Endodermal cell (in vitro differentiated cells): ENCODE measurements around the gene CACTIN. TPM values are rescaled to one million over a fixed set of nuclear protein-coding genes. Genes with fewer than 3 reads are reported as not detected.

Experiments
- DNase-seq: peaks from one replicate; pipeline ENCODE4 v3.0.0-alpha.2; 2017
- H3K27ac ChIP-seq: 2 replicates; pipeline ENCODE4 v1.5.1; 2013; ENCODE audit warnings: mild to moderate bottlenecking, low read depth, low read length, moderate library complexity
- H3K27me3 ChIP-seq: 2 replicates; pipeline ENCODE4 v1.6.1; 2013; ENCODE audit warnings: mild to moderate bottlenecking, low read length, moderate library complexity; ENCODE audit not compliant: insufficient read depth, control insufficient read depth, poor library complexity, severe bottlenecking
- H3K36me3 ChIP-seq: 2 replicates; pipeline ENCODE4 v1.7.0; 2013; ENCODE audit warnings: mild to moderate bottlenecking, low read length, moderate library complexity; ENCODE audit not compliant: control insufficient read depth, insufficient read depth
- H3K4me1 ChIP-seq: one replicate; pipeline ENCODE4 v1.7.0; 2013; ENCODE audit warnings: low read length; ENCODE audit not compliant: control insufficient read depth, insufficient read depth
- H3K4me3 ChIP-seq: 2 replicates; pipeline ENCODE4 v1.5.1; 2013; ENCODE audit warnings: mild to moderate bottlenecking, low read length, moderate library complexity
- H3K9ac ChIP-seq: 2 replicates; pipeline ENCODE4 v1.6.1; 2013; ENCODE audit warnings: mild to moderate bottlenecking, low read length, moderate library complexity; ENCODE audit not compliant: poor library complexity, severe bottlenecking; ENCODE audit errors: extremely low read depth
- H3K9me3 ChIP-seq: 2 replicates; pipeline ENCODE4 v1.6.1; 2013; ENCODE audit warnings: mild to moderate bottlenecking, low read length, moderate library complexity; ENCODE audit not compliant: control insufficient read depth
- H3K27ac Mint-ChIP-seq: 2 replicates; pipeline ENCODE4 v1.8.0; 2020; ENCODE audit warnings: mixed read lengths
- H3K27me3 Mint-ChIP-seq: 2 replicates; pipeline ENCODE4 v1.8.0; 2021; ENCODE audit warnings: mild to moderate bottlenecking, mixed read lengths; ENCODE audit not compliant: insufficient read depth
- H3K36me3 Mint-ChIP-seq: 2 replicates; pipeline ENCODE4 v1.8.0; 2020; ENCODE audit warnings: low read depth, mixed read lengths
- H3K4me1 Mint-ChIP-seq: 2 replicates; pipeline ENCODE4 v1.8.0; 2020; ENCODE audit warnings: mixed read lengths
- H3K4me3 Mint-ChIP-seq: 2 replicates; pipeline ENCODE4 v1.8.0; 2020; ENCODE audit warnings: mild to moderate bottlenecking, moderate library complexity, mixed read lengths
- H3K9me3 Mint-ChIP-seq: 2 replicates; pipeline ENCODE4 v1.8.0; 2020; ENCODE audit warnings: mild to moderate bottlenecking, mixed read lengths
- WGBS, 2 experiments: methylation state at CpG; one replicate each; pipeline versions ENCODE4 v1.1.5 to v1.1.7; 2013; ENCODE audit warnings: missing lambda C conversion rate in 2 of 2, mixed read lengths in 1 of 2; ENCODE audit not compliant: insufficient coverage in 1 of 2, insufficient read length in 1 of 2; 5-methylcytosine and 5-hydroxymethylcytosine counted together
- total RNA-seq, 2 donors: library from RNA; stranded (reverse); fragmentation: NEBNext Ultra II Directional in 1 of 2; extraction: Animal tissue kit (Norgen Biotek cat#: 25700) in 1 of 2; gene quantifications; 2 replicates in 1 of 2; 3 replicates in 1 of 2; pipeline ENCODE4 v1.2.1, GENCODE V29; 2021
- TF ChIP-seq, protein P1 (sequence below): fragments of 200-600 bp; sonication (generic); conservative IDR thresholded peaks from 2 replicates; pipeline ENCODE4 v1.5.0; 2021; ENCODE audit warnings: antibody characterized with exemption, mild to moderate bottlenecking

The CACTIN gene
- total RNA-seq, 2 donors from 2014 or later: 31.5 to 33.5 TPM

DNA sequence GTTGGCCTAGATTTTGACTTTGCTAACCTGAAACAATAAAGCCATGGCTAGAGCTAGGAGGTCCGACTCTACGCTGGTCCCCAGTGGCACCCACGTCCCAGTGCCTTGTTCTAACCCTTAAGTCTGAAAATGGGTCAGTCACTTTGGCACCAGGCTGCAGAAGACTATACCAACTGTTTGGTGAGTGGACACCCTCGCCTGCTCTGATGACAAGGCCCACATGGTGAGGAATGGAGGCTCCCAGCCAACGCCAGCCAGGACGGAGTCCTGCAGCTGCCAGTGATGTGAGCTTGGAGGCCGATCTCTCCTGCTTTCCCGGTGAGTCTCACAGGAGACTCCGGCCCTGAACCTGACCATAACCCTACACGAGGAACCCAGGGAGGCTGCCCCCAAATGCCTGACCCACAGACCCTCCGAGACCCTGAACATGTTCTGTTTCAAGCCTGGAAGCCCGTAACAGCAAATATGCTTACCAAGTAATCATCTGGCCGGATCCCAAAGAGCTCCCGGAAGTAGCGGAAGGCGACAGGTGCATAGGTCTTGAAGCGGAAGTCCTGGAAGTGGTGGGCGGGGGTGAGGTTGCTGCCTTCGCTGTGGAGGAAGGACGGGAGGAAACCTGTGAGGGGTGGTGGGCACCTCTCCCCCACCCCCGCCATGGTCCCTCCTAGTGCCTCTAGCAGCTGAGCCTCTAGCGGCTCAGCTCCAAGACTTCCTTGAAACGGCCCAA is 34.1 kb upstream of the CACTIN start:
- Histone ChIP-seq H3K36me3 (peaks cover 40% of the 10 kb centered on the region), H3K27me3 (no peaks in the 10 kb centered on the region), H3K4me3 (no peak overlapping the region), H3K9me3 (no peaks in the 10 kb centered on the region), H3K4me1 (no peaks in the 10 kb centered on the region), H3K27ac (no peak overlapping the region), H3K9ac (no peak overlapping the region)
- no peak for DNase-seq
- H3K36me3 Mint-ChIP-seq: peaks cover 51% of the 10 kb centered on the region
- no peaks in the 10 kb centered on the region for H3K27me3 Mint-ChIP-seq
- 91% methylated on average over 15 to 23 of the region's 23 CpGs for WGBS, 2 experiments
- no peak overlapping the region for H3K27ac Mint-ChIP-seq
- no peaks in the 10 kb centered on the region for H3K4me1 Mint-ChIP-seq
- no peak overlapping the region for H3K4me3 Mint-ChIP-seq
- TF ChIP-seq, protein P1, sequence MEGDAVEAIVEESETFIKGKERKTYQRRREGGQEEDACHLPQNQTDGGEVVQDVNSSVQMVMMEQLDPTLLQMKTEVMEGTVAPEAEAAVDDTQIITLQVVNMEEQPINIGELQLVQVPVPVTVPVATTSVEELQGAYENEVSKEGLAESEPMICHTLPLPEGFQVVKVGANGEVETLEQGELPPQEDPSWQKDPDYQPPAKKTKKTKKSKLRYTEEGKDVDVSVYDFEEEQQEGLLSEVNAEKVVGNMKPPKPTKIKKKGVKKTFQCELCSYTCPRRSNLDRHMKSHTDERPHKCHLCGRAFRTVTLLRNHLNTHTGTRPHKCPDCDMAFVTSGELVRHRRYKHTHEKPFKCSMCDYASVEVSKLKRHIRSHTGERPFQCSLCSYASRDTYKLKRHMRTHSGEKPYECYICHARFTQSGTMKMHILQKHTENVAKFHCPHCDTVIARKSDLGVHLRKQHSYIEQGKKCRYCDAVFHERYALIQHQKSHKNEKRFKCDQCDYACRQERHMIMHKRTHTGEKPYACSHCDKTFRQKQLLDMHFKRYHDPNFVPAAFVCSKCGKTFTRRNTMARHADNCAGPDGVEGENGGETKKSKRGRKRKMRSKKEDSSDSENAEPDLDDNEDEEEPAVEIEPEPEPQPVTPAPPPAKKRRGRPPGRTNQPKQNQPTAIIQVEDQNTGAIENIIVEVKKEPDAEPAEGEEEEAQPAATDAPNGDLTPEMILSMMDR: no peak
- H3K9me3 Mint-ChIP-seq: no peaks in the 10 kb centered on the region

- Mint-ChIP-seq H3K4me3 (no peak overlapping the region), H3K4me1 (no peaks in the 10 kb centered on the region), H3K27ac (no peak overlapping the region), H3K9me3 (no peaks in the 10 kb centered on the region), H3K27me3 (no peaks in the 10 kb centered on the region), H3K36me3 (peaks cover 51% of the 10 kb centered on the region)
- H3K4me3 ChIP-seq: no peak overlapping the region
- no peaks in the 10 kb centered on the region for H3K9me3 ChIP-seq
- DNase-seq: no peak
- no peaks in the 10 kb centered on the region for H3K27me3 ChIP-seq
- H3K27ac ChIP-seq: no peak overlapping the region
- no peak overlapping the region for H3K9ac ChIP-seq
- H3K4me1 ChIP-seq: no peaks in the 10 kb centered on the region
- H3K36me3 ChIP-seq: peaks cover 45% of the 10 kb centered on the region
- TF ChIP-seq, protein P1: no peak
- 90 to 92% methylated on average over 19 to 22 of the region's 22 CpGs for WGBS, 2 experiments
These were observed 33.1 kb upstream of the CACTIN start for GRCh38 chr19:3659746-3660112.

DNA sequence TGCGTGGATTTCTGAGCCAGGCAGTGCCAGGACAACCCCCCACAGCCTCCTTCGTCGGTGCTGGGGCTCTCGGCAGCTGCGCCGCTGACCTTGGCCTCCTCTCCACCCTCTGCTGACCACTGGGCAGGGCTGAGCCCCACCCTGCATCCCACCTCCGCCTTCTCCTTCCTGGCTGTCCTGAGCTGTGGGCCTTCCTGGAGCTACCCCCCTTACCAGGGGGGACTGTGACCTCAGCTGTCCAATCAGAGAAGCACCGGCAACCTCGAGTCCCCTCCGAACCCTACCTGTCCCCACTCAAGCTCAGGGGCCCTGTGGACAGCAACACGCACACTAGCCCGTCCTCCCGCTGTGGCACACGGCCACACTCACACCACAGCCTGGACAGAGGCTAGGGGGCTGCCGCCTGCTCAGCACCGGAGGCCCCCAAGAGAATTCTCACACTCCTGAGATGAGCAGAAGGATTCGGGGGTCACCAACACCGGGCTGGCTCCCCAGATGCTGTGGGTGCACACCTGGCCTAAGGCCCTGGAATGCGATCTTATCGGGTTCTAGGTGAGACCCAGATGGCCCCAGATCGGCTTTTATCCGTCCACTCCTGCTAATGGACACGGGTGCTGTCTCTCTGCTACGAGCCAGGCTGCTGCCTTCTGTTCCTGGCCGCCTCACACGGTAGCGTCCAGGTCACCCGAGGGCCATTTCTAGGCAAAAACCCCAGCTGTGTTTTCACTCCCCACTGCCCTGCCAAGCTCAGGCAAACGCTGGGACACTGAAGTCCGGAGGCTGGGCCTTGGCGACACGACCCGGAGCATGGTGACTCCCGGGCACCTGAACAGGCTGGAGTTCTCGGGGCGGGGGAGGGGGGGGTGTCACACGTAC is 32.5 kb upstream of the CACTIN start:
- Mint-ChIP-seq H3K4me3 (no peak overlapping the region), H3K27ac (no peak overlapping the region), H3K36me3 (peaks cover 49% of the 10 kb centered on the region), H3K4me1 (no peaks in the 10 kb centered on the region), H3K27me3 (no peaks in the 10 kb centered on the region), H3K9me3 (no peaks in the 10 kb centered on the region)
- no peak overlapping the region for H3K9ac ChIP-seq
- no peak for DNase-seq
- H3K27me3 ChIP-seq: no peaks in the 10 kb centered on the region
- H3K36me3 ChIP-seq: peaks cover 38% of the 10 kb centered on the region
- 95 to 96% methylated on average over 31 to 37 of the region's 37 CpGs for WGBS, 2 experiments
- no peaks in the 10 kb centered on the region for H3K4me1 ChIP-seq
- no peak overlapping the region for H3K4me3 ChIP-seq
- H3K9me3 ChIP-seq: no peaks in the 10 kb centered on the region
- TF ChIP-seq, protein P1: no peak
- H3K27ac ChIP-seq: no peak overlapping the region
